Activated naive CD8-positive, alpha-beta T cell treated with anti-CD3 and anti-CD28 coated beads for 36 hours (primary cell): Measurements from ENCODE around the gene NOL4L. TPM values are rescaled to one million over a fixed set of nuclear protein-coding genes. Genes with fewer than 3 reads are reported as not detected.

Source experiments
- DNase-seq: peaks from one replicate; pipeline ENCODE4 v3.0.0; 2021
- H3K27ac Mint-ChIP-seq: one replicate; pipeline ENCODE4 v1.8.0; 2022; ENCODE audit warnings: mild to moderate bottlenecking, moderate library complexity, mixed read lengths
- H3K27me3 Mint-ChIP-seq: one replicate; pipeline ENCODE4 v1.8.0; 2022; ENCODE audit warnings: mild to moderate bottlenecking, mixed read lengths
- H3K36me3 Mint-ChIP-seq: one replicate; pipeline ENCODE4 v1.8.0; 2021; ENCODE audit warnings: mild to moderate bottlenecking, mixed read lengths
- H3K4me1 Mint-ChIP-seq: one replicate; pipeline ENCODE4 v1.8.0; 2021; ENCODE audit warnings: mixed read lengths
- H3K4me3 Mint-ChIP-seq: one replicate; pipeline ENCODE4 v1.8.0; 2022; ENCODE audit warnings: mild to moderate bottlenecking, moderate library complexity, mixed read lengths
- H3K9me3 Mint-ChIP-seq: one replicate; pipeline ENCODE4 v1.8.0; 2022; ENCODE audit warnings: mixed read lengths
- total RNA-seq, 2 experiments: library from RNA; stranded (reverse); gene quantifications; one replicate each; pipeline ENCODE4 v1.2.3, GENCODE V29; 2021

Gene NOL4L
- total RNA-seq, 2 experiments from 2014 or later: 15.9 TPM

GRCh38 chr20:32528905-32529670 lies 56.0 kb downstream of the NOL4L start:
- Mint-ChIP-seq H3K9me3 (no peaks in the 10 kb centered on the region), H3K4me3 (peak overlapping the region; percentile 60), H3K27ac (peak overlapping the region; percentile 96), H3K27me3 (no peaks in the 10 kb centered on the region), H3K4me1 (peaks cover 84% of the 10 kb centered on the region), H3K36me3 (peaks cover 14% of the 10 kb centered on the region)
- DNase-seq: no peak

- Mint-ChIP-seq H3K9me3 (no peaks in the 10 kb centered on the region), H3K36me3 (peaks cover 15% of the 10 kb centered on the region), H3K27me3 (no peaks in the 10 kb centered on the region), H3K4me3 (peak overlapping the region; percentile 60), H3K4me1 (peaks cover 84% of the 10 kb centered on the region), H3K27ac (peak overlapping the region; percentile 96)
- DNase-seq: no peak
These were observed 56.8 kb downstream of the NOL4L start for GRCh38 chr20:32528171-32528891.

GRCh38 chr20:32527447-32528055 lies 57.6 kb downstream of the NOL4L start:
- Mint-ChIP-seq H3K9me3 (no peaks in the 10 kb centered on the region), H3K4me1 (peaks cover 85% of the 10 kb centered on the region), H3K27ac (peak overlapping the region; percentile 96), H3K27me3 (no peaks in the 10 kb centered on the region), H3K4me3 (peak overlapping the region; percentile 60), H3K36me3 (peaks cover 17% of the 10 kb centered on the region)
- DNase-seq: peak; percentile 66

- H3K9me3 Mint-ChIP-seq: no peaks in the 10 kb centered on the region
- H3K4me3 Mint-ChIP-seq: peak overlapping the region; percentile 60
- H3K27me3 Mint-ChIP-seq: no peaks in the 10 kb centered on the region
- peaks cover 85% of the 10 kb centered on the region for H3K4me1 Mint-ChIP-seq
- peak overlapping the region; percentile 96 for H3K27ac Mint-ChIP-seq
- DNase-seq: no peak
- H3K36me3 Mint-ChIP-seq: peaks cover 17% of the 10 kb centered on the region
These were observed 58.1 kb downstream of the NOL4L start for GRCh38 chr20:32527052-32527446.

GRCh38 chr20:32526541-32526940 lies 58.6 kb downstream of the NOL4L start:
- DNase-seq: no peak
- Mint-ChIP-seq H3K36me3 (peaks cover 17% of the 10 kb centered on the region), H3K4me1 (peaks cover 85% of the 10 kb centered on the region), H3K9me3 (no peaks in the 10 kb centered on the region), H3K27me3 (no peaks in the 10 kb centered on the region), H3K27ac (peak overlapping the region; percentile 96), H3K4me3 (peak overlapping the region; percentile 60)

GRCh38 chr20:32526125-32526524 lies 59.0 kb downstream of the NOL4L start:
- Mint-ChIP-seq H3K27me3 (no peaks in the 10 kb centered on the region), H3K4me3 (peak overlapping the region; percentile 47), H3K4me1 (peaks cover 85% of the 10 kb centered on the region), H3K27ac (peak overlapping the region; percentile 96), H3K36me3 (peaks cover 17% of the 10 kb centered on the region), H3K9me3 (no peaks in the 10 kb centered on the region)
- no peak for DNase-seq

- DNase-seq: no peak
- Mint-ChIP-seq H3K9me3 (no peaks in the 10 kb centered on the region), H3K36me3 (peaks cover 15% of the 10 kb centered on the region), H3K4me3 (no peak overlapping the region), H3K27me3 (no peaks in the 10 kb centered on the region), H3K27ac (peak overlapping the region; percentile 65), H3K4me1 (peaks cover 82% of the 10 kb centered on the region)
These were observed 60.2 kb downstream of the NOL4L start for GRCh38 chr20:32524829-32525501.

GRCh38 chr20:32523613-32524213 lies 61.4 kb downstream of the NOL4L start:
- H3K36me3 Mint-ChIP-seq: peaks cover 15% of the 10 kb centered on the region
- peak overlapping the region; percentile 73 for H3K27ac Mint-ChIP-seq
- H3K4me3 Mint-ChIP-seq: no peak overlapping the region
- no peak for DNase-seq
- H3K4me1 Mint-ChIP-seq: peaks cover 70% of the 10 kb centered on the region
- no peaks in the 10 kb centered on the region for H3K27me3 Mint-ChIP-seq
- no peaks in the 10 kb centered on the region for H3K9me3 Mint-ChIP-seq

GRCh38 chr20:32522776-32523612 lies 62.1 kb downstream of the NOL4L start:
- DNase-seq: no peak
- Mint-ChIP-seq H3K27ac (peak overlapping the region; percentile 73), H3K4me1 (peaks cover 63% of the 10 kb centered on the region), H3K4me3 (no peak overlapping the region), H3K36me3 (peaks cover 15% of the 10 kb centered on the region), H3K27me3 (no peaks in the 10 kb centered on the region), H3K9me3 (no peaks in the 10 kb centered on the region)

- H3K27me3 Mint-ChIP-seq: no peaks in the 10 kb centered on the region
- H3K27ac Mint-ChIP-seq: no peak overlapping the region
- H3K36me3 Mint-ChIP-seq: peaks cover 15% of the 10 kb centered on the region
- no peak overlapping the region for H3K4me3 Mint-ChIP-seq
- no peak for DNase-seq
- H3K4me1 Mint-ChIP-seq: peaks cover 57% of the 10 kb centered on the region
- no peaks in the 10 kb centered on the region for H3K9me3 Mint-ChIP-seq
These were observed 62.7 kb downstream of the NOL4L start for GRCh38 chr20:32522526-32522775.

GRCh38 chr20:32521780-32522525 lies 63.2 kb downstream of the NOL4L start:
- H3K4me1 Mint-ChIP-seq: peaks cover 52% of the 10 kb centered on the region
- H3K4me3 Mint-ChIP-seq: no peak overlapping the region
- peaks cover 13% of the 10 kb centered on the region for H3K36me3 Mint-ChIP-seq
- peak overlapping the region; percentile 78 for H3K27ac Mint-ChIP-seq
- peak; percentile 71 for DNase-seq
- no peaks in the 10 kb centered on the region for H3K9me3 Mint-ChIP-seq
- no peaks in the 10 kb centered on the region for H3K27me3 Mint-ChIP-seq

- Mint-ChIP-seq H3K27me3 (no peaks in the 10 kb centered on the region), H3K36me3 (peaks cover 9% of the 10 kb centered on the region), H3K27ac (peak overlapping the region; percentile 54), H3K4me3 (no peak overlapping the region), H3K9me3 (no peaks in the 10 kb centered on the region), H3K4me1 (peaks cover 51% of the 10 kb centered on the region)
- no peak for DNase-seq
These were observed 64.3 kb downstream of the NOL4L start for GRCh38 chr20:32520927-32521203.

- no peaks in the 10 kb centered on the region for H3K27me3 Mint-ChIP-seq
- H3K9me3 Mint-ChIP-seq: no peaks in the 10 kb centered on the region
- H3K27ac Mint-ChIP-seq: no peak overlapping the region
- no peak for DNase-seq
- H3K4me3 Mint-ChIP-seq: no peak overlapping the region
- H3K36me3 Mint-ChIP-seq: peaks cover 15% of the 10 kb centered on the region
- H3K4me1 Mint-ChIP-seq: peaks cover 56% of the 10 kb centered on the region
These were observed 65.8 kb downstream of the NOL4L start for GRCh38 chr20:32519381-32519730.
